NCI-H2171 treated with DMSO at 0.1 percent for 48 hours (cell line): ENCODE measurements around the gene MLF2.

Experiments used
- DNase-seq: peaks from one replicate; lab custom pipeline; 2025; lab: John Stamatoyannopoulos, UW

The MLF2 gene

DNA sequence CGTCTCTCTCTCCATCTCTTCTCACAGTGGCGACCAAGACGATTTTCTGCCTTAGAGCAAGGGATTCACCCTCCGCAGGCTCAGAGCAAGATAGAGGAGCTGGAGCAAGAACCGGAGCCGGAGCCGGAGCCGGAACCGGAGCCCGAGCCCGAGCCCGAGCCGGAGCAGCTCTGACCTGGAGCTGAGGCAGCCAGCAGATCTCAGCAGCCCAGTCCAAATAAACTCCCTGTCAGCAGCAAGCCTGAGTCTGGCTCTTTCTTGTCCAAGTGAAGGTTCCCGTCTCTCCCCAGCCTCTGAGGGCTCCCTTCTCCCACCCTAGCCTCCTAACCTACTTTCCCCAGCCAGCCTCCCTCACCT lies 25.3 kb upstream of the MLF2 start:
- DNase-seq, result no peak

DNA sequence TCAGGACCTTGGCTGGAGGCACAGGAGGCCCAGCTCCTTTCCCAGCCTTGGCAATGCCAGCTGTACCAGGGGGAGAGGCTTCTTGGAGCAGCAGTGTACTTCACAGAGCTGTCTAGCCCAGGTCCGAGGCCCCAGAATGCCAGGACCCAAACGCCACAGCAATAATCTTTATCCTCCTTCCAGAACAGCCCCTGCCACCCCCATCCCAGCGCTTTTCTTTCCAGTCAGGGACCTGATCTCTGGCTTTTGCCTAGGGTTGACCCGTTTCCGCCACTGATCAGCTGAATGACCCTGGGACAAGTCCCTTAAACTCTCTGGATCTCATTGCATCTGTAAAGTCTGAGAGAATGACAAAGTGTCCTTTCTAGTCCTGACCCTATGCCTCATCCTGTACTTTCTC lies 24.4 kb upstream of the MLF2 start:
- no peak for DNase-seq

DNA sequence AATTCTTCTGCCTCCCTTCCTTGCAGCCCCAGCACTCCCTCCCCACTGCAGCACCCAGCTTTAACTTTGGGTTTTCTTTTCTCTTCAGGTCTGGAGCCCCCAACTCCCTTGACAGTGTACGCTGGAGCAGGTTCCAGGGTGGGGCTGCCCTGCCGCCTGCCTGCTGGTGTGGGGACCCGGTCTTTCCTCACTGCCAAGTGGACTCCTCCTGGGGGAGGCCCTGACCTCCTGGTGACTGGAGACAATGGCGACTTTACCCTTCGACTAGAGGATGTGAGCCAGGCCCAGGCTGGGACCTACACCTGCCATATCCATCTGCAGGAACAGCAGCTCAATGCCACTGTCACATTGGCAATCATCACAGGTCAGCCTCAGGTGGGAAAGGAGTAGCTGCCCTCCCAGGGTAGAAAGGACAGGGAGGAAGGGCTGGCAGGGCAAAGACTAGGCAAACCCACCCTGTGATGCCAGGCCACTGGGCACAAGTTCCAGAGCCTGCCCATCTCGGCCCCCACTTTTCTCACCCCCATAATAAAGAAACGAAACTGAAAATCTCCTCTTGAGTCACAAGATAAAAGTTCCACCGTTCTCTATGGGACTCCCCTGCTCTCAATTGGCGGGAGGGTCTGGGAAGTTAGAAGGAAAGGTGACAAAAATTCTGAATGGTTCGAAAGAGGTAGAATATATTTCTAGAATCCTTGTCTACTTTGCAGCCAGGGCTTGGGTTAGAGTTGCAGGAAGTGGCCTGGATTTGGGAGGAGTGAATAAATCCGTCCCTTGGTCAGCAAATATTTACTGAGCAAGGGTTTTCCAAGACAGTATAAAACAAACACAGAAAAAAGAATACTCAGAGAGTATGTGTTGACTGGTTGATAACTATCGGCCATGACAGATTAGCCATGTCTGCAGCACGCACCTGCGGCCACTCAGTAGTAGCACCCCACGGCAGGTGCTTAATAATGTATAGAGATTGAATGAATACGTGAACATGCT lies 22.5 kb upstream of the MLF2 start:
- no peak for DNase-seq

DNA sequence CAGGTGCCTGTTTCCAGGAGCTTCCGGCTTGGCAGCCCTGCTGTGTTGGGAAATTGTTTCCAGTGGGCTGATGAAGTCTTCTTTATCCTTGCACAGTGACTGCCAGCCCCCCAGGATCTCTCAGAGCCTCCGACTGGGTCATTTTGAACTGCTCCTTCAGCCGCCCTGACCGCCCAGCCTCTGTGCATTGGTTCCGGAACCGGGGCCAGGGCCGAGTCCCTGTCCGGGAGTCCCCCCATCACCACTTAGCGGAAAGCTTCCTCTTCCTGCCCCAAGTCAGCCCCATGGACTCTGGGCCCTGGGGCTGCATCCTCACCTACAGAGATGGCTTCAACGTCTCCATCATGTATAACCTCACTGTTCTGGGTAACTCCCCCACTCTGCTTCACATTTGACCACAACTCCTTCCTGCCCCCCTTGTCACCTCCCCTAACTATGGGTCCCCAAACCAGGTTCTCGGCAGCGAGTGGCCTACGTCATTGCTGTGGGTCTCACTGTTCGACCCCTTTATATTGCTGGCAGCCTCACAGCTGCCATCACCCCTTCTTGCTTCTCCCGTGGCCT lies 21.6 kb upstream of the MLF2 start:
- no peak for DNase-seq

DNA sequence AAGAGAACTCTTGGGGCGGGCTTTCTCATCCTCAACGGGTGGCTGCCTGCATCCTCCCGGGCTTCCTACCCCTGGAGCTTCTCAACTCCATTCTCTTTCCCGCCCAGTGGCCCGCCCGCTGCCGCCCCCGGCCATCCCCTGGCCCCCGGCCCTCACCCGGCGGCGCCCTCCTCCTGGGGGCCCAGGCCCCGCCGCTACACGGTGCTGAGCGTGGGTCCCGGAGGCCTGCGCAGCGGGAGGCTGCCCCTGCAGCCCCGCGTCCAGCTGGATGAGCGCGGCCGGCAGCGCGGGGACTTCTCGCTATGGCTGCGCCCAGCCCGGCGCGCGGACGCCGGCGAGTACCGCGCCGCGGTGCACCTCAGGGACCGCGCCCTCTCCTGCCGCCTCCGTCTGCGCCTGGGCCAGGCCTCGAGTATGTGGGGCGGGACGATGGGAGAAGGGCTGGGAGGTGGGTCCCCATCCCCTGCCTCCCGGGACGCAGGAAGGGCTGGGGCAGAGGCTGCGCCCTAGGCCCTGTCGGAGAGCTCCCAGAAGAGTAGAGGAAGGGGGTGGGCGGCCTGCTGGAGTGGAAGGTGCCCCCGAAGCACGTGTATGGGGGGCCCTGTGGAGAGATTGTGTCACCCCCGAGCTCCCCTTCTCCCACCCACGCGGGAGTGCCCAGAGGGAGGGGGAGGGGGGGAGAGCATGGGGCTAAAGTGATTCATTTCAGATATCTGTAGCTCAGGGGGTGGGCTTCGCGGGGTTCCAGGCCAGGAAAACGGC lies 20.8 kb upstream of the MLF2 start:
- DNase-seq, result no peak

DNA sequence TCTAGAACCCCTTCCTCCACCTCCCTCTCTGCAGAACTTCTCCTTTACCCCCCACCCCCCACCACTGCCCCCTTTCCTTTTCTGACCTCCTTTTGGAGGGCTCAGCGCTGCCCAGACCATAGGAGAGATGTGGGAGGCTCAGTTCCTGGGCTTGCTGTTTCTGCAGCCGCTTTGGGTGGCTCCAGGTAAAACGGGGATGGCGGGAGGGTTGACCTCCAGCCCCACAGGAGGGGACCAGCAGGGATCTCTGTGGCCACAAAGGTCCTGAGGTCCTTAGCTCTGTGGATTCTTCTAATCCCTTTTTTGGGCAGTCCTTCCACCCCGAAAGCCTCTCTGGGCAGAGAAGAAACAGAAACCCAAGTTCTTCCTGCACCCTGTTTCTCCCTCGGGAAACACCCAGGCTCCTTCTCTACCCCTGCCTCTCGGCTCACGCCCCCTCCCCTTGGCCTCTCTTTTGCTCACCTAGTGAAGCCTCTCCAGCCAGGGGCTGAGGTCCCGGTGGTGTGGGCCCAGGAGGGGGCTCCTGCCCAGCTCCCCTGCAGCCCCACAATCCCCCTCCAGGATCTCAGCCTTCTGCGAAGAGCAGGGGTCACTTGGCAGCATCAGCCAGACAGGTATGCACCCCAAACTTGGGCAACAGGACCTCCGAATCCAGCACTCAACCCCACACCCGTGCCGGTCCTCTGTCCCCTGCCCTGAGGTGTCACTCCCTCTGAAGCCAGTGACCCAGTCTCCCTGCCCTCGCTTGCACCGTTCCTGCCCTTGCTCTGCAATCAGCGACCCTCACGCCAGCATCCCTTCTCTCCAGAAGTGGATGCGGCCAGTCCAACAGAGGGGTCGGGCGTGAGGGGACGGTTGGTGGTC lies 20.0 kb upstream of the MLF2 start:
- no peak for DNase-seq

DNA sequence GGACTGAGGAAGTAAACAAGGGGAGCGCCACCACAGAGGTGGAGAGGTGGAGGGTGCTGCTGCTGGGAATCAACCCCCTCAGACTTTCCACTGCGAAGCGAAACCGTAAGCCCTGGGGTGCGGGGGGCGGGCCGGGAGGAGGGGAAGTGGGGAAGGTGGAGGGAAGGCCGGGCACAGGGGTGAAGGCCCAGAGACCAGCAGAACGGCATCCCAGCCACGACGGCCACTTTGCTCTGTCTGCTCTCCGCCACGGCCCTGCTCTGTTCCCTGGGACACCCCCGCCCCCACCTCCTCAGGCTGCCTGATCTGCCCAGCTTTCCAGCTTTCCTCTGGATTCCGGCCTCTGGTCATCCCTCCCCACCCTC lies 19.4 kb upstream of the MLF2 start, which contains the start of gene LAG3:
Gene LAG3, plus strand, starts transcription at position 190 of the 365 bp plus-strand sequence. CDS start 333 bp downstream, outside the sequence.
- no peak for DNase-seq

DNA sequence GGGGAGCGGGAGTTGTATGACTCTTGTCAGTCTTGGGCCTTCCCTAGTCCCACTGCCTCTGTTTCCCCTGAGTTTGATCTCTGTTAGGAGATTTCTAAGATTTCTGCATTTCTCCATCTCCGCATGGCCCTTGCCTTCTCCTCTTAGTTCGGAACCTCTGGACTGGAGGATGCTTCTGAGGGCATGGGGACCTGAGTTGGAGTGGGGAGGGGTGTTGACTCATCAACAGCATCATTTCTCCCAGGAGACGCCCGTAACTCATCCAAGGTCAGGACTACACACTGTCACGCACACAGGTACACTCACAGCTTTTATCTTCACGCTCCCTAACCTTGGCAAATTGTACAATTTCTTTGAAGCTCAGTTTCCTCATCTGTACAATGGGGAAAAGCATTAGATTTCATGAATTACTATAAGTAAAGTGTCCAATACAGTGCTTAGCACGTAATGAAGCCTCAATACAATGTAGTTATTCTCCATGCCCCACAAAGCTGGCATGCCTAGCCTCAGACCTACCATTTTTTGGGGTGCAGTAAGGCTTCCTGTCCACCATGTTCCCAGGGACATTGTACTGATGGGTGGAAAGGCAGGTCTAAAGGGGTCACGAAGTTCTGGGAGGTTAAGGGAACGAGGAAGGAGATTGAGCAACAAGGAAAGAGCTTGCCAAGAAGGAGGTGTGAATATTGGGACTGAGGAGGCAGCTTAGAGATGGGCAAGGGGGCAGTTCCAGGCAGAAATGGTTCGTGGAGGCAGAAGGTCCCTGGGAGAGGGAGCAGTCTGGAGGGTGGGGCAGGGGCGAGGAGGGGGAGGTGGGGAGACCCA lies 18.8 kb upstream of the MLF2 start:
- DNase-seq, result peak; percentile 65

DNA sequence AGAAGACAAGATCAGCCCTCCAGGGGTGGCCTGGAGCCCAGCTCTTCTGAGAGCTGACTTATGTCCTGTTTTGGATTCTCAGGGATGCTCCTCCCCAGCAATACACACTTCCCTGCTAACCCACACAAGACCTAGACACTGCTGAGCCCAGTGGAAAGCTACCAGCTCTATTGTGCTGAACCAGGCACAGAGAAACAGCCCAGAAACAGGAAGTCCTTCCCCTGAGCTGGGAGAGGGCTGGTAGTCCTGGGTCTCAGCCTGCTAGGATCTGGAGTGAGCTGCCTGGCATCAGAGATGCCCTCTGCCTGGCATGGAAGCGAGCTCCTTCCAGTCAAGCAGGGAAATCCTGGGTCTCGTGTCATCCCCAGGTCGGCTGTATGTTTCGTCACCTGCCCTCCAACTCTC lies 18.2 kb upstream of the MLF2 start:
- DNase-seq, result peak; percentile 63

DNA sequence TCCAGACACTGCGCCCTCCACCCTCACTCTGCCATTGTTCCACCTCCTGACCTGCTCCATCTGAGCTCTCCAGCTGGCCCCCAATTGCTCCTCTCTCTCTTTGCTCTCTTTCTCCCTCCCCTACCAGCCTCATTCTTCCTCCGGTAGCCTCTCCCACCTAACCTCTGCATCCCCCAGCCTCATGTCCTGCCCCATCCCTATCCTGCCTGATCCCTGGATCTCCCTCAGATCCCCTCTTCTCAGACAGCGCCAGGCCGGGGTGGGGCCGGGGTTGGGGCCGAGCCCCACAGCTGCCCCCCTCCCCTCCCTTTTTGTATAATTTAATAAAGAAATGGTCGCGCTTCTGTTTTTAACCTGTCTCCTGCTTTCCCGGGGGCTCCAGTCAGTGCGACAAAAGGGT lies 17.7 kb upstream of the MLF2 start:
- DNase-seq, result no peak

DNA sequence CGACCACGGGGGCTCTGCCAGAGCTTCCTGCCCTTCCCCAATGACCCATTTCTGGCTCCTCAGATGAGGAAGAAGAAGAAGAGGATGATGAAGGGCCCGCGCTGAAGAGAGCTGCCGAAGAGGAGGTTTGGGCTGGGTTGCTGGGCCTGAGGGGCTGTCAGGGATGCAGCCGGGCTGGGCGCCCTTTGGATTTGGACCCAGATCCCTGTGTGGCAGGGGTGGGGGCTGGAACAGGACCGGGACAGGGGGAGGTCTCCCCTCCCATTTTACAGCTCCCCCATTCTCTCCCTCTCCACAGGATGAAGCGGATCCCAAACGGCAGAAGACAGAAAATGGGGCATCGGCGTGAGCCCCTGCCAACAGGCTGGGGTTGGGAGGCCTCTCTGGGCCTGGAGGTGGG lies 17.2 kb upstream of the MLF2 start:
- DNase-seq, result no peak

DNA sequence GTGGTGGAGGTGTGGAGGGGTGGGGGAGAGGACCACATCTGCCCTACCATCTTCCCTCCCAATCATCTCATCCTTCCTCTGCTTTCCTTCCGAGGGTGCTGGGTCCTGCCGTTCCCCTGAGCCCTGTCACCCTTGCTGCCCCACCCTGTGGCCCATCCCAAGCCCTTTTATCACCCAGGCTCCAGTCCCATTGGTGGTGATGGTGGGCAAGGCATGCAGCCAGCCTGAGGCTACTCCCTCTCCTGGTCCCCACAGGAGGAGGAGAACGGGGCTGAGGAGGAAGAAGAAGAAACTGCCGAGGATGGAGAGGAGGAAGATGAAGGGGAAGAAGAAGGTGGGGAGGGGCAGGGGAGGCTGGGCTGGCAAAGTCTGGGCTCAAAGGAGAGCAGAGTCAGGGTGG lies 16.7 kb upstream of the MLF2 start:
- no peak for DNase-seq

DNA sequence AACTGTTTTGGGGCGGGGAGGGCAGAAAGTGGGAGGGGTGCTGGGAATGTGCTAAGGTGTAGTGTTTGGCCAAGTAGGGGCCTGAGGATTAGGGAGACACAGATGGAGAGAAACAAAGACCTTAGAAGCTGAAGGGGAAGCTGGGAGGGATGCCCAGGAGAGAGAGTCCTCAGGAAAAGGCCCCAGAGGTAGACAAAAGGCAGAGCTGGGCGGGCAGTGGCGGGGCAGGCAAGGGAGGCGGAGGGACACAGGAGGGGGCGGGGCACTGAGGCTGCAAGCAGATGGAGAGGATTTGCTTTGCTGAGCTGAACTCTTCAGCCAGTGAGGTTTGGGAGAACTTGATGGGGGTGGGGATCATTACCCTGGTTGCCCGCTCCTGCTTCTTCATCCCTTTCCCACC lies 16.0 kb upstream of the MLF2 start:
- peak; percentile 99 for DNase-seq

DNA sequence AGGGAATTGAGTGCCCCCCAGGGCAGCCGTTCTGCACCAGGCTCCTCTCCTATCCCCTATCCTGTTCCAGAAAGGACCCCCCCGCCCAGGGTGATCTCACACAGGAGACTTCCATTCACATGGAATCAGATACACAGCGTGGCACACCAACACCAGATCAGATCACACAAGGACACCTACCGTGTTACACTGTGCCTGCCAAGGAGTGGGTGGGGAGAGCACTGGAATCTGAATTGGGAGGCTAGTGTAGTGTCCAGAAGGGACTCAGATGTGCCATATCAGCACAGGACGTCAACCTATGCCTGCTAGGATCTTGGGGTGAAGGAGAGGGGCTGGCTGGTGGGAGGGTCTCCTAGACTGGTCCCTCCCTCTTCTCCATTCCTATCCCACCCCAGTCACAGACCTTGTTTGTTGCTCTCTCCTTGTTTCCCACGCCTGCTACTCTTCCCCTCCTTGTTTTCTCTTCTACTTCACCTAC lies 15.5 kb upstream of the MLF2 start:
- DNase-seq, result peak; percentile 96

DNA sequence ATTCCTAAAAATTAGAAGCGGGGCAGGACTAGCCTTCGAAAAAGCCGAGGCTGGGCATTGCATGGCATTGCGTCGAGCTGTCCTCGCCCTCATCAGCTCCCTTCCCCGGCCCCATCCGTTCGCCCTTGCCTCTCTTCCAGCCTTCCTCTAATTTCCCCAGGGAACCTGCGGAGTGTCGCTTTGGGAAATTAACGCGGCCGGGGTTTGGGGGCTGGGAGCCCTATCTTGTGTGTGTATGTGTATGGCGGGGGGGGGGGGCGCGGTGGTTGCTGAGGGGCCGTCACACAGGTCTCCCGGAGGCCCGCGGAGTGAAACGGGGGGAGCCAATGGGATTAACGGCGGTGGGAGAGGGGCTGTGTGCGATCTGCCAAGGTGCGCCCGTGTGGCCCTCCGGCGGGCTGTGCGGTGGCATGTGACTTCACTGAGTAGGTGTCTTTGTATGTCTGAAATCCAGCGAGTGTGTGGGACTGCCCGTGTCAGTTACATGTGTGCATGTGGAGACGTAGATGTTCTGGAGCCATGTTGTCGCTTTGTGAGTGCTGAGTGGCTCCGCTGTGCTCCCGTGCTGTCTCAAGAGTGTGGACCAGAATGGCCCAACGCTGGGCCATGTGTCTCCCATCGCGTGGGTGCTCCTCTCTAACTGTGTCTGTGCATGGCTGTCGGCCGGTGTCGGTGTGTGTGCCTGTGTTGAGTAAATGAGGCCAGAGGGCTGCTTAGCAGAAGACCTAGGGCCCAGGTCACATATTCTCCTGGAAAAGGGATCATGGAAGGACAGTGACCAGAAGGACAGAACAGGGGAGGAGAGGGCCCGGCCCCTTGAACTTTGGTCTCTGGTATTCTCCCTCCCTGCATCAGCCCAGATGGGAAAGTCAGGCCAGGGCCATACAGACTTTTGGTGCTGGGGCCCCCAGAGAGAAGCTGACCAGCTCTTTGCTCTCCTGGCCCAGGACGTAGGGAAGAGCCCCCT lies 14.7 kb upstream of the MLF2 start:
- peak; percentile 97 for DNase-seq

DNA sequence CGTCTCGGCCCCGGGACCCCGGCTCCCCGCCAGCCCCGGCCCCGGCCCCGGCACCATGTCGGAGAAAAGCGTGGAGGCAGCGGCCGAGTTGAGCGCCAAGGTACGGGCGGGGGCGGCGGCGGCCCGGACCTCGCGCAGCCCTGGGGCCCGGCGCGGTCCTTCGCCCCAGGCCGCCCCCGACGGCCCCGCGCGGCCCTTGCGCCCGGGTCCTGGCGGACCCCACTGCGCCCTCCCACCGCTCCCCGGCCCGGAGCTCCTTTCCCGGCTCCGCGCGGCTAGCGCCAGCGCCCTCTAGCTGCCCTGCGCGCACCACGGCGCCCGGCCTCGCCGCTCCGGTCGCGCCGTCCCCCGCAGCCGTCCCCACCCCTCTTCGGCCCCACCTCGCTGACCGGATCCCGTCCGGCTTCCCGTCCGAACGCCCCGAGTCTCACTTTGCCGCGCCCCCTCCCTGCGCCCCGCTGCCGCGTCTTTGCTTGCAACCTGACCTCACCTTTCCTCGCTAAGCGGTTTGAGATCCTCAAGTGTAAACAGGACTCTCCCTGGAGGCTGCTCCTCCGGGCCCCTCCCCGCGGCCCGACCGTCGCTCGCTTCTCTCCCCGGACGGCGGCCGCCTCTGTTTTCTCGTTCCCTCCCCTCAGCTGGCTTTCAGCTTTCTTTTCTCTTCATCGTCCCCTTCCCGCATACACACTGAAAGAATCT lies 13.9 kb upstream of the MLF2 start:
- peak; percentile 98 for DNase-seq

DNA sequence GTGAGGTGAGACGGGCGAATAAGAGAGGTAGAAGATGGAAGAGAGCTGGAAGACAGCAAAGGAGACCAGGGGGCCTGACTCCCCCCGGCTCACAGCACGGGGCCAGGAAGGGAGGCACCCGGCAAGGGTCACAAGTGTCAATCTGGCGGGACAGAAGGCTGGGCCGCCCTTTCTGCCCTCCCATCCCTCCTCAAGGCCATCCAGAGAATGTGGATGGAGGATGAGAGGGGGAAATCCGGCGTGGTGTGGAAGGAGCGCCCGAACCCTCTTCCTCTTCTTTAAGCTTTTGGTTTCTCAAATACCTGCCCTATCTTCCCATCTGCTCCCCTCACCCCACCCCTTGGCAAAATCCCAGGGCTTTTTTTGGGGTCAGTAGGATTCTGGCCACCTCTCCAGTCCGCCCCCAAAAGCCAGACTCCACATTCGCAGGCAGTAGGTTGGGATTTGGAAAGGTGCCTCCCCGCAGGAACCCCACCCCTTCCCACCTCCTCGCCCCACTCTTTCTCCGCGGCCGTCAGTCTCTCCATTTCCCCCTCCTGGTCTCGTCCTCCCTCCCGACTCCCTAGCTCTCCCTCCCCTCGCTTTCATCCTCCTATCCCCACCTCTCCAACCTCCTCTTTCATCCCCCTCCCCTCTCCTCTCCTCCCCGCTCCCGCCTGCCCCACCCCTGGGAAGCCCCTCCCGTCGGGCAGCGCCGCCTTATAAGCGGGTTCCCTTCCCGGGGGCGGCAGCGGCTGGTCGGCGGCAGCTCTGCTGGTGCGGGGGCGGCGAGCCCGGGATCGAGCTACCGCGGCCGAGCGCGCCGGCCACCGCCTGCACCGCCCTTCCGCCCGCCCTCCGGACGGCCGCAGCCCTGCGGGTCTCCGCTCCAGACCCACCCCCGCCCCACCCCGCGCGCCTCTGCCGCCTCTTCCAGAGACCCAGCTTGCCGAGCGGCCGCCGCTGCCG lies 13.0 kb upstream of the MLF2 start, which contains the start of gene PTMS:
Gene PTMS, plus strand, starts transcription at position 730 of the 948 bp plus-strand sequence. CDS start 343 bp downstream, outside the sequence.
- peak; percentile 100 for DNase-seq
